ENCODE data around the gene LGR5. TPM values are rescaled to one million over a fixed set of nuclear protein-coding genes. Genes with fewer than 3 reads are reported as not detected.

LGR5 gene
- total and polyA plus RNA-seq, 2 of the 13 experiments (the other 11 are each of a cell fraction or from before 2014, with no cell fraction given), result 37.0 to 121 TPM

- POLR2A ChIA-PET, result no interaction called here
- FAIRE-seq (no peak), ATAC-seq (no peak), DNase-seq (ENCODE audit: low spot score) (no peak)
- no peaks in the 10 kb centered on the region for H3K9me3 ChIP-seq (ENCODE audit: low read length)
- no peaks in the 10 kb centered on the region for H3K79me2 ChIP-seq (ENCODE audit: insufficient read depth, low read length)
- H3K27ac ChIP-seq (ENCODE audit: extremely low read length, insufficient read depth, low read length), result no peak overlapping the region
- H3K4me1 ChIP-seq (ENCODE audit: insufficient read depth, low read length), result no peaks in the 10 kb centered on the region
- in situ Hi-C loops (cut with HindIII; ENCODE audit: extremely low pct_ligation_motif_present, low pct_unique_long_range_greater_than_20kb), result no loop called here
- intact Hi-C loops (cut with micrococcal nuclease; ENCODE audit: unreplicated experiment), result no loop called here
- CTCF ChIA-PET (ENCODE audit: low intra/inter-chr PET ratio, low total read pairs), result no interaction called here
- no peak overlapping the region for H3K4me2 ChIP-seq (ENCODE audit: low read depth, low read length)
- no peak overlapping the region for H3K9ac ChIP-seq (ENCODE audit: insufficient read depth, low read depth, low read length)
- H3K4me3 ChIP-seq (replicated peaks in 1 of 3; ENCODE audit: insufficient read depth in 1 of 3, low read depth in 2 of 3, low read length in 3 of 3), result no peak overlapping the region
- no peak overlapping the region for H2AFZ ChIP-seq (ENCODE audit: low read length)
- H3K27me3 ChIP-seq (ENCODE audit: control insufficient read depth in 1 of 2, insufficient read depth in 2 of 2, low read length in 2 of 2), result no peaks in the 10 kb centered on the region
- peaks cover 15 to 81% of the 10 kb centered on the region in 2 experiments for H3K36me3 ChIP-seq (replicated peaks in 1 of 2; ENCODE audit: control insufficient read depth in 1 of 2, insufficient read depth in 2 of 2, low read length in 2 of 2)
- TF ChIP-seq ZNF138 (CRISPR knock-in tag; IDR thresholded peaks at IDR 0.05; ENCODE audit: low read depth) (no peak), SMAD1 (CRISPR knock-in tag; IDR thresholded peaks at IDR 0.05; ENCODE audit: borderline replicate concordance, low read depth) (no peak), ZNF205 (CRISPR knock-in tag; IDR thresholded peaks at IDR 0.05) (no peak), ZNF776 (CRISPR knock-in tag; IDR thresholded peaks at IDR 0.05) (no peak), NR0B2 (CRISPR knock-in tag; IDR thresholded peaks at IDR 0.05) (no peak), RFX5 (IDR thresholded peaks at IDR 0.05; ENCODE audit: low read depth, low read length) (no peak), NFIC (IDR thresholded peaks at IDR 0.05; ENCODE audit: low read length) (no peak), ZSCAN29 (CRISPR knock-in tag; conservative IDR thresholded peaks at IDR 0.05) (no peak), ZFP90 (CRISPR knock-in tag; IDR thresholded peaks at IDR 0.05; ENCODE audit: borderline replicate concordance) (no peak), MTF2 (CRISPR knock-in tag; IDR thresholded peaks at IDR 0.05; ENCODE audit: borderline replicate concordance) (no peak)
- H4K20me1 ChIP-seq (ENCODE audit: insufficient read depth, low read length), result no peaks in the 10 kb centered on the region
- 100% methylated on average over 1 of the region's 1 CpG for WGBS (ENCODE audit: low lambda C conversion rate)
- no TSS peak for BruUV-seq (replicated peaks)
Observed at GRCh38 chr12:71621938-71622337, 182.3 kb downstream of the LGR5 start.

- FAIRE-seq, result no peak
- WGBS (ENCODE audit: low lambda C conversion rate), result 100% methylated on average over 2 of the region's 2 CpGs
- TF ChIP-seq ZMAT3 (CRISPR knock-in tag; conservative IDR thresholded peaks at IDR 0.05), result no peak
- TF ChIP-seq ETV6 (CRISPR knock-in tag; conservative IDR thresholded peaks at IDR 0.05), result no peak
- TF ChIP-seq PATZ1 (CRISPR knock-in tag; IDR thresholded peaks at IDR 0.05), result no peak
- no peak for TF ChIP-seq ZFP91 (CRISPR knock-in tag; IDR thresholded peaks at IDR 0.05; ENCODE audit: borderline replicate concordance)
- no peak for TF ChIP-seq MXD3 (CRISPR knock-in tag; IDR thresholded peaks at IDR 0.05)
- no peak for TF ChIP-seq ZNF292 (CRISPR knock-in tag; IDR thresholded peaks at IDR 0.05; ENCODE audit: borderline replicate concordance, low read depth)
Observed at GRCh38 chr12:71625476-71625875, 185.9 kb downstream of the LGR5 start.

More at GRCh38 chr12:71625476-71625875, 185.9 kb downstream of the LGR5 start:
- intact Hi-C loops (cut with micrococcal nuclease; ENCODE audit: unreplicated experiment), result no loop called here
- Histone ChIP-seq H3K4me3 (replicated peaks in 1 of 3; ENCODE audit: insufficient read depth in 1 of 3, low read depth in 2 of 3, low read length in 3 of 3) (no peak overlapping the region), H3K4me2 (ENCODE audit: low read depth, low read length) (no peak overlapping the region), H2AFZ (ENCODE audit: low read length) (no peak overlapping the region), H3K79me2 (ENCODE audit: insufficient read depth, low read length) (no peaks in the 10 kb centered on the region), H3K36me3 (replicated peaks in 1 of 2; ENCODE audit: control insufficient read depth in 1 of 2, insufficient read depth in 2 of 2, low read length in 2 of 2) (peaks cover 15 to 84% of the 10 kb centered on the region in 2 experiments), H3K9me3 (ENCODE audit: low read length) (no peaks in the 10 kb centered on the region), H4K20me1 (ENCODE audit: insufficient read depth, low read length) (no peaks in the 10 kb centered on the region), H3K9ac (ENCODE audit: insufficient read depth, low read depth, low read length) (no peak overlapping the region), H3K27me3 (ENCODE audit: control insufficient read depth in 1 of 2, insufficient read depth in 2 of 2, low read length in 2 of 2) (no peaks in the 10 kb centered on the region), H3K4me1 (ENCODE audit: insufficient read depth, low read length) (peaks cover 7% of the 10 kb centered on the region; the same call in 1 of the 2 replicates), H3K27ac (ENCODE audit: extremely low read length, insufficient read depth, low read length) (no peak overlapping the region)
- no peak for DNase-seq (ENCODE audit: low spot score)
- ATAC-seq, result no peak
- no TSS peak for BruUV-seq (replicated peaks)
- ChIA-PET CTCF (ENCODE audit: low intra/inter-chr PET ratio, low total read pairs) (no interaction called here), POLR2A (no interaction called here)
- in situ Hi-C loops (cut with HindIII; ENCODE audit: extremely low pct_ligation_motif_present, low pct_unique_long_range_greater_than_20kb), result no loop called here
